T-cell (primary cell): ENCODE data around the gene SLC5A9. TPM values are rescaled to one million over a fixed set of nuclear protein-coding genes. Genes with fewer than 3 reads are reported as not detected.
"Not testable (repeated sequence)": the region's sequence is repeated elsewhere in the genome, so short reads cannot be mapped to it uniquely, and the experiment has no call there.

Experiments
- ATAC-seq, 4 experiments: fragments of 200-7000 bp in 3 of 4; fragments of 150-1000 bp in 1 of 4; cut with Tn5 transposase; replicated peaks in 1 of 4; 1 replicate in 3 of 4; 2 replicates in 1 of 4; pipeline ENCODE4 v1.10.0; 2021; ENCODE audit warnings: moderate library complexity in 3 of 4, mild to moderate bottlenecking in 2 of 4, moderate number of reproducible peaks in 1 of 4
- CTCF ChIA-PET, 2 donors: fragments of 300-600 bp; sonication (Branson Sonifier 250); formaldehyde crosslinking; loops; one replicate each; lab custom pipeline; 2022; ENCODE audit warnings: antibody characterized with exemption in 2 of 2; lab: Charles Lee
- POLR2A ChIA-PET, 2 donors: fragments of 300-600 bp; sonication (Branson Sonifier 250); formaldehyde crosslinking; loops; one replicate each; lab custom pipeline; 2022; ENCODE audit warnings: antibody characterized with exemption in 2 of 2; lab: Charles Lee
- DNase-seq, 35 experiments: peaks; one replicate each; pipeline versions ENCODE4 v3.0.0 to v3.0.0-alpha.2; 2013 to 2023
- H3K27ac ChIP-seq: one replicate; pipeline ENCODE4 v1.5.1; 2013; ENCODE audit warnings: low read length
- H3K27me3 ChIP-seq, 2 experiments: replicated peaks in 1 of 2; 1 replicate in 1 of 2; 2 replicates in 1 of 2; pipeline versions ENCODE4 v1.6.1 to v1.7.0; 2013; ENCODE audit warnings: low read length in 1 of 2, mixed read lengths in 1 of 2; ENCODE audit not compliant: control insufficient read depth in 2 of 2, insufficient read depth in 2 of 2; ENCODE audit errors: extremely low read depth in 1 of 2
- H3K36me3 ChIP-seq, 2 donors: 1 replicate in 1 of 2; 2 replicates in 1 of 2; pipeline versions ENCODE4 v1.6.1 to v1.7.0; 2013; ENCODE audit warnings: low read length in 1 of 2; ENCODE audit not compliant: control insufficient read depth in 2 of 2, insufficient read depth in 1 of 2; ENCODE audit errors: extremely low read depth in 1 of 2
- H3K4me1 ChIP-seq, 2 experiments: 1 replicate in 1 of 2; 2 replicates in 1 of 2; pipeline versions ENCODE4 v1.6.1 to v1.7.0; 2013; ENCODE audit warnings: low read length in 2 of 2, mixed read lengths in 1 of 2; ENCODE audit not compliant: insufficient read depth in 2 of 2, control insufficient read depth in 1 of 2; ENCODE audit errors: extremely low read depth in 1 of 2
- H3K4me3 ChIP-seq, 2 donors: 1 replicate in 1 of 2; 2 replicates in 1 of 2; pipeline versions ENCODE4 v1.5.1 to v1.7.0; 2013; ENCODE audit warnings: mild to moderate bottlenecking in 2 of 2, low read length in 1 of 2, moderate library complexity in 1 of 2; ENCODE audit not compliant: control insufficient read depth in 1 of 2; ENCODE audit errors: extremely low read depth in 1 of 2
- H3K9me3 ChIP-seq: 2 replicates; pipeline ENCODE4 v1.7.0; 2013
- H3K27ac Mint-ChIP-seq, 2 donors: one replicate each; pipeline ENCODE4 v1.8.0; 2020 to 2021; ENCODE audit warnings: mild to moderate bottlenecking in 2 of 2, mixed read lengths in 2 of 2
- H3K27me3 Mint-ChIP-seq, 2 donors: one replicate each; pipeline ENCODE4 v1.8.0; 2021 to 2022; ENCODE audit warnings: mixed read lengths in 2 of 2
- H3K36me3 Mint-ChIP-seq: one replicate; pipeline ENCODE4 v1.8.0; 2021; ENCODE audit warnings: mixed read lengths
- H3K4me1 Mint-ChIP-seq, 3 donors: one replicate each; pipeline ENCODE4 v1.8.0; 2020 to 2022; ENCODE audit warnings: mixed read lengths in 3 of 3, mild to moderate bottlenecking in 1 of 3
- H3K4me3 Mint-ChIP-seq, 3 donors: one replicate each; pipeline ENCODE4 v1.8.0; 2020 to 2022; ENCODE audit warnings: mild to moderate bottlenecking in 3 of 3, mixed read lengths in 3 of 3, moderate library complexity in 3 of 3
- H3K9me3 Mint-ChIP-seq, 3 donors: one replicate each; pipeline ENCODE4 v1.8.0; 2020 to 2022; ENCODE audit warnings: mixed read lengths in 3 of 3
- WGBS: methylation state at CpG from one replicate; pipeline ENCODE4 v1.1.5; 2013; ENCODE audit warnings: missing lambda C conversion rate; ENCODE audit not compliant: insufficient coverage; 5-methylcytosine and 5-hydroxymethylcytosine counted together
- total RNA-seq, 35 experiments: library from RNA in 6 of 35; stranded (reverse) in 6 of 35; fragments of 120-200 nt in 1 of 35; gene quantifications; one replicate each; pipeline versions ENCODE4 v1.2.1 to v1.2.4 and lab custom pipeline; 2013 to 2026

SLC5A9 gene
- total RNA-seq, 5 donors from 2014 or later (not counting 1 experiment from before 2014, with no cell fraction given) = not detected

- H3K9me3 ChIP-seq, POLR2A ChIA-PET, DNase-seq: not testable (repeated sequence)
Observed at GRCh38 chr1:48282329-48282728, 59.8 kb downstream of the SLC5A9 start.

GRCh38 chr1:48284696-48285420 is 62.3 kb downstream of the SLC5A9 start:
- H3K9me3 Mint-ChIP-seq, DNase-seq, H3K36me3 Mint-ChIP-seq, H3K27me3 ChIP-seq, H3K4me1 Mint-ChIP-seq, H3K4me1 ChIP-seq, H3K4me3 ChIP-seq, H3K9me3 ChIP-seq, H3K27ac Mint-ChIP-seq, H3K27ac ChIP-seq, POLR2A ChIA-PET, H3K27me3 Mint-ChIP-seq, H3K36me3 ChIP-seq, ATAC-seq, H3K4me3 Mint-ChIP-seq: not testable (repeated sequence)
- CTCF ChIA-PET = interaction anchor here in 1 of 2 donors (0.6 kb wide), 1 partner anchor 395 kb away, joined by 6 read pairs; no protein-coding TSS in a partner anchor
- WGBS = 65% methylated on average over 4 of the region's 10 CpGs

More at GRCh38 chr1:48282329-48282728, 59.8 kb downstream of the SLC5A9 start:
- H3K4me3 Mint-ChIP-seq, CTCF ChIA-PET, H3K27me3 ChIP-seq, H3K27ac Mint-ChIP-seq, H3K27me3 Mint-ChIP-seq, H3K4me1 ChIP-seq, H3K36me3 Mint-ChIP-seq, ATAC-seq, H3K4me1 Mint-ChIP-seq, H3K27ac ChIP-seq, H3K36me3 ChIP-seq, H3K4me3 ChIP-seq: not testable (repeated sequence)
- H3K9me3 Mint-ChIP-seq = peaks cover 0 to 13% (median 9%) of the 10 kb centered on the region in 3 donors

DNA sequence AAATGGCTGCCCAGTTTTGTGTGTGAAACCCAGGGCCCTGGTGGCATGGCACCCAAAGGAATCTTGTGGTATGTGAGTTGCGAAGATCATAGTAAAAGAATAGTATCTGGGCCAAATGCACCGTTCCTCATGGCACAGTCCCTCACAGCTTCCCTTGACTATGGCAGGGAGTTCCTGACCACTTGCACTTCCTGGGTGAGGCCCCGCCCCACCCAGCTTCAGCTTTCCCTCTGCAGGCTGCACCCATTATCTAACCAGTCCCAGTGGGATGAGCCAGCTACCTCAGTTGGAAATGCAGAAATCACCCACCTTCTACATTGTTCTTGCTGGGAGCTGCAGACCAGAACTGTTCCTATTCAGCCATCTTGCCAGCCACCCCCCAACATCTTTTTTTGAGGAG is 63.0 kb downstream of the SLC5A9 start:
- no peaks in the 10 kb centered on the region for H3K36me3 Mint-ChIP-seq
- H3K27me3 Mint-ChIP-seq = peaks cover 0 to 3% of the 10 kb centered on the region in 2 donors
- Histone ChIP-seq H3K27ac (no peak overlapping the region), H3K4me3 (no peak overlapping the region), H3K9me3 (no peaks in the 10 kb centered on the region), H3K36me3 (no peaks in the 10 kb centered on the region), H3K27me3 (peaks cover 0 to 4% of the 10 kb centered on the region in 2 experiments), H3K4me1 (no peaks in the 10 kb centered on the region)
- H3K9me3 Mint-ChIP-seq = peaks cover 0 to 6% (median 3%) of the 10 kb centered on the region in 3 donors
- ChIA-PET POLR2A (no interaction called here), CTCF (interaction anchor here in 1 of 2 donors (0.6 kb wide), 1 partner anchor 394 kb away, joined by 6 read pairs; no protein-coding TSS in a partner anchor)
- DNase-seq (no peak), ATAC-seq (no peak)
- no peak overlapping the region for H3K4me3 Mint-ChIP-seq
- WGBS = 75% methylated on average over 2 of the region's 3 CpGs
- H3K4me1 Mint-ChIP-seq = no peaks in the 10 kb centered on the region
- H3K27ac Mint-ChIP-seq = no peak overlapping the region

GRCh38 chr1:48291421-48291820 is 68.9 kb downstream of the SLC5A9 start:
- H3K27ac Mint-ChIP-seq = no peak overlapping the region
- Histone ChIP-seq H3K27ac (no peak overlapping the region), H3K9me3 (no peaks in the 10 kb centered on the region), H3K4me1 (no peaks in the 10 kb centered on the region), H3K36me3 (no peaks in the 10 kb centered on the region), H3K4me3 (no peak overlapping the region), H3K27me3 (peaks cover 0 to 2% of the 10 kb centered on the region in 2 experiments)
- H3K4me3 Mint-ChIP-seq = no peak overlapping the region
- H3K36me3 Mint-ChIP-seq = no peaks in the 10 kb centered on the region
- DNase-seq (no peak), ATAC-seq (no peak)
- ChIA-PET CTCF (no interaction called here), POLR2A (no interaction called here)
- no peaks in the 10 kb centered on the region for H3K4me1 Mint-ChIP-seq
- no peaks in the 10 kb centered on the region for H3K9me3 Mint-ChIP-seq
- peaks cover 0 to 3% of the 10 kb centered on the region in 2 donors for H3K27me3 Mint-ChIP-seq
- 88% methylated on average over 4 of the region's 4 CpGs for WGBS

GRCh38 chr1:48292706-48293105 is 70.2 kb downstream of the SLC5A9 start:
- no peak overlapping the region for H3K4me3 Mint-ChIP-seq

GRCh38 chr1:48294094-48294493 is 71.6 kb downstream of the SLC5A9 start:
- H3K27ac ChIP-seq, ATAC-seq, H3K4me3 Mint-ChIP-seq, H3K9me3 Mint-ChIP-seq, H3K4me3 ChIP-seq, H3K27ac Mint-ChIP-seq, POLR2A ChIA-PET, H3K4me1 Mint-ChIP-seq, DNase-seq, H3K27me3 Mint-ChIP-seq, H3K36me3 Mint-ChIP-seq, H3K27me3 ChIP-seq, H3K4me1 ChIP-seq, H3K36me3 ChIP-seq, H3K9me3 ChIP-seq, CTCF ChIA-PET: not testable (repeated sequence)
- 92% methylated on average over 2 of the region's 6 CpGs for WGBS

More at GRCh38 chr1:48292706-48293105, 70.2 kb downstream of the SLC5A9 start:
- WGBS = 96% methylated on average over 4 of the region's 5 CpGs
- no peaks in the 10 kb centered on the region for H3K36me3 ChIP-seq
- Mint-ChIP-seq H3K4me1 (no peaks in the 10 kb centered on the region), H3K27ac (no peak overlapping the region), H3K36me3 (no peaks in the 10 kb centered on the region), H3K27me3 (no peaks in the 10 kb centered on the region), H3K9me3 (no peaks in the 10 kb centered on the region)
- no peaks in the 10 kb centered on the region for H3K4me1 ChIP-seq
- H3K27me3 ChIP-seq = peaks cover 0 to 2% of the 10 kb centered on the region in 2 experiments
- H3K4me3 ChIP-seq = no peak overlapping the region
- DNase-seq (no peak), ATAC-seq (no peak)
- ChIA-PET CTCF (no interaction called here), POLR2A (no interaction called here)
- H3K27ac ChIP-seq = no peak overlapping the region
- no peaks in the 10 kb centered on the region for H3K9me3 ChIP-seq
